ENCODE measurements around the gene GPX7.

Gene GPX7

GRCh38 chr1:52595061-52595460 lies 7.1 kb upstream of the GPX7 start:
- H3K36me3 ChIP-seq, result no peaks in the 10 kb centered on the region
- H3K27ac ChIP-seq, result no peak overlapping the region
- peaks cover 0 to 3% of the 10 kb centered on the region in 2 donors for H3K27me3 ChIP-seq
- no peak for TF ChIP-seq CTCF (IDR thresholded peaks at IDR 0.05)
- DNase-seq, result no peak
- intact Hi-C loops (cut with DNase I; ENCODE audit: low total_unique reads), result no loop called here
- H3K4me1 ChIP-seq, result no peaks in the 10 kb centered on the region
- no peaks in the 10 kb centered on the region for H3K9me3 ChIP-seq
- no peak overlapping the region for H3K4me3 ChIP-seq

GRCh38 chr1:52597912-52598311 lies 4.3 kb upstream of the GPX7 start:
- intact Hi-C loops (cut with DNase I; ENCODE audit: low total_unique reads), result no loop called here
- no peak overlapping the region for H3K27ac ChIP-seq
- DNase-seq, result no peak
- H3K9me3 ChIP-seq, result no peaks in the 10 kb centered on the region
- no peaks in the 10 kb centered on the region for H3K36me3 ChIP-seq
- TF ChIP-seq CTCF (IDR thresholded peaks at IDR 0.05), result no peak
- H3K4me3 ChIP-seq, result no peak overlapping the region
- peaks cover 0 to 14% (median 4%) of the 10 kb centered on the region in 4 donors for H3K4me1 ChIP-seq
- H3K27me3 ChIP-seq, result peaks cover 0 to 3% of the 10 kb centered on the region in 2 donors

GRCh38 chr1:52598729-52599128 lies 3.4 kb upstream of the GPX7 start:
- H3K36me3 ChIP-seq, result no peaks in the 10 kb centered on the region
- H3K9me3 ChIP-seq, result no peaks in the 10 kb centered on the region
- intact Hi-C loops (cut with DNase I; ENCODE audit: low total_unique reads), result no loop called here
- no peak for DNase-seq
- H3K27me3 ChIP-seq, result peaks cover 0 to 3% of the 10 kb centered on the region in 2 donors
- no peak for TF ChIP-seq CTCF (IDR thresholded peaks at IDR 0.05)
- H3K4me3 ChIP-seq, result no peak overlapping the region
- H3K4me1 ChIP-seq, result peaks cover 0 to 22% (median 11%) of the 10 kb centered on the region in 4 donors
- no peak overlapping the region for H3K27ac ChIP-seq

GRCh38 chr1:52599236-52599635 lies 2.9 kb upstream of the GPX7 start:
- peaks cover 0 to 27% (median 12%) of the 10 kb centered on the region in 4 donors for H3K4me1 ChIP-seq
- no peak overlapping the region for H3K27ac ChIP-seq
- TF ChIP-seq CTCF (IDR thresholded peaks at IDR 0.05), result no peak
- H3K4me3 ChIP-seq, result no peak overlapping the region
- no peak for DNase-seq
- peaks cover 0 to 3% of the 10 kb centered on the region in 2 donors for H3K27me3 ChIP-seq
- intact Hi-C loops (cut with DNase I; ENCODE audit: low total_unique reads), result no loop called here
- H3K9me3 ChIP-seq, result no peaks in the 10 kb centered on the region
- no peaks in the 10 kb centered on the region for H3K36me3 ChIP-seq

- no peak for DNase-seq
- Histone ChIP-seq H3K27ac (no peak overlapping the region), H3K27me3 (peaks cover 0 to 3% of the 10 kb centered on the region in 2 donors), H3K4me3 (no peak overlapping the region), H3K4me1 (peaks cover 0 to 34% (median 14%) of the 10 kb centered on the region in 4 donors), H3K9me3 (no peaks in the 10 kb centered on the region), H3K36me3 (peaks cover 0 to under 1% (median 0%) of the 10 kb centered on the region in 3 donors)
- intact Hi-C loops (cut with DNase I; ENCODE audit: low total_unique reads), result no loop called here
- TF ChIP-seq CTCF (IDR thresholded peaks at IDR 0.05), result no peak
Measured at GRCh38 chr1:52600533-52601179, 1.5 kb upstream of the GPX7 start.
